ENCODE results near the gene ENTHD1.
"Not testable (repeated sequence)": the region's sequence is repeated elsewhere in the genome, so short reads cannot be mapped to it uniquely, and the experiment has no call there.

- not testable (repeated sequence) for TF ChIP-seq CTCF (IDR thresholded peaks at IDR 0.05; ENCODE audit: borderline replicate concordance, extremely low read depth, low read length, poor library complexity, severe bottlenecking); EZH2 (IDR thresholded peaks at IDR 0.05; ENCODE audit: borderline replicate concordance, low read depth, low read length, severe bottlenecking)
Observed at GRCh38 chr22:39869797-39870196, 23.8 kb downstream of the ENTHD1 start.
